HCT116 (cell line): ENCODE measurements around the gene DDX24. TPM values are rescaled to one million over a fixed set of nuclear protein-coding genes. Genes with fewer than 3 reads are reported as not detected.

Experiments used
- ATAC-seq: fragments of 200-7000 bp; cut with Tn5 transposase; 2 replicates; pipeline ENCODE4 v1.9.1; 2020; ENCODE audit warnings: mild to moderate bottlenecking, moderate library complexity
- BruUV-seq: library from RNA; stranded (reverse); fragments of 400-500 nt; replicated peaks from 2 replicates; lab custom pipeline; 2021; lab: Mats Ljungman, UMichigan
- CTCF ChIA-PET: fragments of 300-600 bp; sonication (Branson Sonifier 250); formaldehyde crosslinking; loops from one replicate; lab custom pipeline; 2021; ENCODE audit warnings: antibody characterized with exemption; lab: Charles Lee
- POLR2A ChIA-PET: fragments of 300-600, 350-600 bp; sonication (Branson Sonifier 250); formaldehyde crosslinking; loops from one replicate; lab custom pipeline; 2021; ENCODE audit warnings: antibody characterized with exemption; lab: Charles Lee
- RAD21 ChIA-PET, 2 experiments: fragments of 300-600 bp; sonication (Branson Sonifier 250); formaldehyde crosslinking; loops; one replicate each; lab custom pipeline; 2023; ENCODE audit warnings: low total read pairs in 2 of 2; ENCODE audit not compliant: uncharacterized antibody in 2 of 2, unreplicated experiment in 2 of 2, low non-redundant PET in 1 of 2; lab: Charles Lee
- DNase-seq: peaks from one replicate; pipeline ENCODE4 v3.0.0-alpha.2; 2010; ENCODE audit warnings: low read depth, low spot score
- H2AFZ ChIP-seq: fragments of 200-600 bp; shearing (Covaris generic), sonication (generic); 2 replicates; pipeline ENCODE4 v1.6.1; 2017; ENCODE audit warnings: low read depth, mixed run types, mixed read lengths, antibody characterized with exemption, low read length; ENCODE audit not compliant: poor library complexity, severe bottlenecking
- H3K27ac ChIP-seq: 2 replicates; pipeline ENCODE4 v1.5.1; 2012; ENCODE audit warnings: low read depth, low read length
- H3K27me3 ChIP-seq: fragments of 200-600 bp; sonication (generic); 2 replicates; pipeline ENCODE4 v1.6.1; 2016; ENCODE audit warnings: mixed run types, low read length, mixed read lengths; ENCODE audit not compliant: insufficient read depth
- H3K36me3 ChIP-seq, 2 experiments: fragments of 200-500 bp in 1 of 2; fragments of 200-600 bp in 1 of 2; sonication (Bioruptor generic) in 1 of 2; sonication (generic) in 1 of 2; 2 replicates each; pipeline versions ENCODE4 v1.5.1 to v1.6.1; 2014 to 2016; ENCODE audit warnings: low read length in 2 of 2, inconsistent platforms in 1 of 2, mixed read lengths in 1 of 2, mixed run types in 1 of 2; ENCODE audit not compliant: insufficient read depth in 2 of 2, control insufficient read depth in 1 of 2
- H3K4me1 ChIP-seq, 2 experiments: fragments of 200-600 bp in 1 of 2; sonication (generic) in 1 of 2; 2 replicates each; pipeline versions ENCODE4 v1.5.1 to v1.6.1; 2012 to 2017; ENCODE audit warnings: low read length in 2 of 2, inconsistent platforms in 1 of 2, mild to moderate bottlenecking in 1 of 2, mixed read lengths in 1 of 2, mixed run types in 1 of 2, moderate library complexity in 1 of 2; ENCODE audit not compliant: insufficient read depth in 2 of 2, control insufficient read depth in 1 of 2
- H3K4me2 ChIP-seq: fragments of 200-600 bp; sonication (generic); 2 replicates; pipeline ENCODE4 v1.6.1; 2017; ENCODE audit warnings: mixed run types, low read length, mixed read lengths
- H3K4me3 ChIP-seq, 2 experiments: fragments of 200-600 bp in 1 of 2; sonication (generic) in 1 of 2; replicated peaks in 1 of 2; 2 replicates each; pipeline ENCODE4 v1.5.1; 2011 to 2016; ENCODE audit warnings: low read length in 2 of 2, control low read depth in 1 of 2, low read depth in 1 of 2, mild to moderate bottlenecking in 1 of 2, mixed read lengths in 1 of 2, mixed run types in 1 of 2
- H3K79me2 ChIP-seq: fragments of 200-600 bp; sonication (generic); 2 replicates; pipeline ENCODE4 v1.6.1; 2017; ENCODE audit warnings: mild to moderate bottlenecking, mixed run types, low read length, moderate library complexity, mixed read lengths; ENCODE audit not compliant: insufficient read depth
- H3K9ac ChIP-seq: fragments of 200-600 bp; sonication (generic); 2 replicates; pipeline ENCODE4 v1.6.1; 2016; ENCODE audit warnings: low read length, mixed read lengths
- H3K9me2 ChIP-seq: fragments of 200-600 bp; sonication (generic), shearing (Covaris generic); 2 replicates; pipeline ENCODE4 v1.6.1; 2017; ENCODE audit warnings: mixed run types, mild to moderate bottlenecking, moderate library complexity; ENCODE audit not compliant: insufficient read depth
- H3K9me3 ChIP-seq, 2 experiments: fragments of 200-500 bp in 1 of 2; fragments of 200-600 bp in 1 of 2; sonication (Bioruptor generic) in 1 of 2; sonication (generic) in 1 of 2; 2 replicates each; pipeline ENCODE4 v1.6.1; 2014 to 2017; ENCODE audit warnings: low read length in 2 of 2, mixed read lengths in 2 of 2, inconsistent platforms in 1 of 2, low read depth in 1 of 2, mild to moderate bottlenecking in 1 of 2, mixed run types in 1 of 2, moderate library complexity in 1 of 2; ENCODE audit not compliant: control insufficient read depth in 1 of 2, insufficient read depth in 1 of 2
- H4K20me1 ChIP-seq: fragments of 200-600 bp; sonication (generic), shearing (Covaris generic); 2 replicates; pipeline ENCODE4 v1.6.1; 2017; ENCODE audit warnings: mixed run types, mild to moderate bottlenecking, moderate library complexity; ENCODE audit not compliant: insufficient read depth
- EGR1 ChIP-seq: IDR thresholded peaks from 2 replicates; pipeline ENCODE4 v1.6.1; 2012; ENCODE audit warnings: low read depth
- ELF1 ChIP-seq: IDR thresholded peaks from 2 replicates; pipeline ENCODE4 v1.6.1; 2012; ENCODE audit warnings: low read depth, borderline replicate concordance
- RAD21 ChIP-seq: IDR thresholded peaks from 2 replicates; pipeline ENCODE4 v1.6.1; 2012; ENCODE audit warnings: low read depth, mild to moderate bottlenecking
- TCF7L2 ChIP-seq: IDR thresholded peaks from 2 replicates; pipeline ENCODE4 v1.7.0; 2011; ENCODE audit warnings: borderline replicate concordance, inconsistent platforms; ENCODE audit not compliant: insufficient read depth, insufficient read length; ENCODE audit errors: extremely low read depth
- intact Hi-C: fragments of 100-400 bp; cut with micrococcal nuclease; formaldehyde crosslinking; loops from 2 replicates; pipeline ENCODE4 v1.10.0; 2022
- total RNA-seq: library from RNA; stranded (reverse); gene quantifications from one replicate; pipeline ENCODE4 v1.2.1, GENCODE V29; 2021; ENCODE audit not compliant: unreplicated experiment
- TF ChIP-seq, protein P1 (sequence below): IDR thresholded peaks from 2 replicates; pipeline ENCODE4 v1.6.1; 2011; ENCODE audit warnings: mild to moderate bottlenecking, low read length, moderate library complexity; ENCODE audit not compliant: insufficient replicate concordance; ENCODE audit errors: extremely low read depth
- TF ChIP-seq, protein P2 (sequence below): IDR thresholded peaks from 2 replicates; pipeline ENCODE4 v1.6.1; 2012

Gene DDX24
- total RNA-seq, 1 experiment from 2014 or later, result 169 TPM

DNA sequence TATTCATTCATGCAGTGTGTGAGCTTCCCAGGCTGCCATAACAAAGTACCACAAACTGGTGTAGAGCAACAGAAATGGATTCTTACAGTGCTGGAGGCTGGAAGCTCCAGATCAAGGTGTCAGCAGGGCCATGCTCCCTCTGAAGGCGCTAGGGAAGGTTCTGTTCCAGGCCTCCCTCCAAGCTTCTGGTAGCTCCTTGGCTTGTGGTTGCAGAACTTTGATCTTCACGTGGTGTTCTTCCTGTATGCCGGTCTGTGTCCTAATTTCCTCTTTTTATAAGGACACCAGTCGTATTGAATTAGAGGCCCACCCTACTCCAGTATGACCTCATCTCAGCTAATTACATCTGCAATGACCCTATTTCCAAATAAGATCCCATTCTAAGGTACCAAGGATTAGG, 51.7 kb downstream of the DDX24 start:
- Histone ChIP-seq H3K9ac (0 out of 2 replicates have a peak overlapping the region, but pooled peaks have one; percentile 75), H3K79me2 (no peaks in the 10 kb centered on the region; the same call in 1 of the 2 replicates), H3K27me3 (no peaks in the 10 kb centered on the region), H3K4me1 (peaks cover 29 to 55% of the 10 kb centered on the region in 2 experiments), H3K36me3 (no peaks in the 10 kb centered on the region), H3K4me2 (peak overlapping the region; percentile 93), H3K27ac (no peak overlapping the region), H3K9me2 (no peaks in the 10 kb centered on the region), H2AFZ (no peak overlapping the region), H3K4me3 (no peak overlapping the region), H4K20me1 (no peaks in the 10 kb centered on the region), H3K9me3 (peaks cover 0 to under 1% of the 10 kb centered on the region in 2 experiments; a peak in 1 of 4 replicates)
- ATAC-seq (no peak), DNase-seq (no peak)
- CTCF ChIA-PET, result interaction anchor here (1.0 to 2.8 kb wide), 5 partner anchors 19 to 107 kb away, joined by 3 to 22 read pairs (median 12); no protein-coding TSS in a partner anchor
- BruUV-seq, result no TSS peak
- POLR2A ChIA-PET, result no interaction called here
- intact Hi-C loops, result no loop called here
- RAD21 ChIA-PET, result no interaction called here
- TF ChIP-seq EGR1, result no peak
- TF ChIP-seq RAD21, result no peak
- TF ChIP-seq, protein P1, sequence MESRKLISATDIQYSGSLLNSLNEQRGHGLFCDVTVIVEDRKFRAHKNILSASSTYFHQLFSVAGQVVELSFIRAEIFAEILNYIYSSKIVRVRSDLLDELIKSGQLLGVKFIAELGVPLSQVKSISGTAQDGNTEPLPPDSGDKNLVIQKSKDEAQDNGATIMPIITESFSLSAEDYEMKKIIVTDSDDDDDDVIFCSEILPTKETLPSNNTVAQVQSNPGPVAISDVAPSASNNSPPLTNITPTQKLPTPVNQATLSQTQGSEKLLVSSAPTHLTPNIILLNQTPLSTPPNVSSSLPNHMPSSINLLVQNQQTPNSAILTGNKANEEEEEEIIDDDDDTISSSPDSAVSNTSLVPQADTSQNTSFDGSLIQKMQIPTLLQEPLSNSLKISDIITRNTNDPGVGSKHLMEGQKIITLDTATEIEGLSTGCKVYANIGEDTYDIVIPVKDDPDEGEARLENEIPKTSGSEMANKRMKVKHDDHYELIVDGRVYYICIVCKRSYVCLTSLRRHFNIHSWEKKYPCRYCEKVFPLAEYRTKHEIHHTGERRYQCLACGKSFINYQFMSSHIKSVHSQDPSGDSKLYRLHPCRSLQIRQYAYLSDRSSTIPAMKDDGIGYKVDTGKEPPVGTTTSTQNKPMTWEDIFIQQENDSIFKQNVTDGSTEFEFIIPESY, result no peak
- TF ChIP-seq ELF1, result no peak
- no peak for TF ChIP-seq TCF7L2
- TF ChIP-seq, protein P2, sequence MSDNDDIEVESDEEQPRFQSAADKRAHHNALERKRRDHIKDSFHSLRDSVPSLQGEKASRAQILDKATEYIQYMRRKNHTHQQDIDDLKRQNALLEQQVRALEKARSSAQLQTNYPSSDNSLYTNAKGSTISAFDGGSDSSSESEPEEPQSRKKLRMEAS, result no peak
